Hematopoietic multipotent progenitor cell (in vitro differentiated cells): ENCODE results near the gene AMOTL2. TPM values are rescaled to one million over a fixed set of nuclear protein-coding genes. Genes with fewer than 3 reads are reported as not detected.

ENCODE experiments used
- DNase-seq, 3 donors: peaks; one replicate each; pipeline ENCODE4 v3.0.0-alpha.2; 2011 to 2015; ENCODE audit warnings: low read depth in 2 of 3, low spot score in 2 of 3
- total RNA-seq: library from RNA; depleted of rRNA; stranded (reverse); fragments of >200 nt; gene quantifications from one replicate; pipeline ENCODE4 v1.2.3, GENCODE V29; 2012

The AMOTL2 gene
- total RNA-seq, 1 donor: 1.6 TPM

DNA sequence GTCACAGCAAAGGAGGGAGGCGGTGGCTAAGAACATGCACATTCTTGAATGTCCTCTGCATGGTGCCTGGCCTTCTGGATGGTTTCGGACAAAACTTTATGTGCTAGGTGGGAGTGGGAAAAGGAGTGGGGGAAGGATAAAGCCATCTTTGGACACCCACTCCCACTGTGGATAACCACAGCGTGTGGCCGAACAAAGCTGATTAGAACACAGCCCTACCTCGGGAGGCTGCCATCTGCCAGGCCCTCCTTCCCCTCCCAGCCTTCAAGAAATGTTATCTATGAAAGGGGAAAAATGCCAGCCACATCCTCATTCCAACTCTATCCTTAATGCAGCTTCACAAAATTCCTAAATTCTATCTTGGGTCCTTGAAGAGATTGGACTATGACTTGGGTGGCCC, 18.8 kb downstream of the AMOTL2 start:
- no peak for DNase-seq

DNA sequence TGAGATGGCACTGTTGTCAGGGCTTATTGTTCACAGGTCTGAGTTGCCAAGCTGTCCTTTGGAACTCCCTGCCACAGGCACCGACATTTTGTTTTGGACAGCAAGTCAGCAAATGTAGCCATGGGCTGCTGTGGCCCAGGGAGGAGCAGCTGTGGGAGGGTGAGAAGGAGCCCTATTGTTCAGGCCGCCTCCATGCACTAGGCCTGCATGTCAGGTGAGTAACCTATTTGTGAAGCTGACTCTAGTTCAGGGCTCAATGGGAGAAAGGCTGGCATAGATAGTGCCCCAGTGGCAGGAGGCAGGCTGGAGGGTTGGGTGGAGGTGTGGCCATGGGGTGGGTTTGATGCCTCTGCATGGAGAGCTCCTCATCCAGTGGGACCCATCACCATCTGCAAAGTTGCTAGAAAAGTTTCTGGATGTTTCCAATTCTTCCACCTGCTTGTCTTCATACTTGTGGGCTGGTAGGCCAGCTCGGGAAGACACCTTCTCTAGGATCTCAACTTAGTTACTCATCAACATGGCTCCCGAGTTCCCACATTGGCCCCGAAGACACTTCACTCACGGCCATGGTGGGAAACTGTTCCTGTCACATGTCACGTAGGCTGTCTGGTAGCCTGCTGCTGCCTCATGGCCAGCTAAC, 19.5 kb downstream of the AMOTL2 start:
- DNase-seq: no peak

DNA sequence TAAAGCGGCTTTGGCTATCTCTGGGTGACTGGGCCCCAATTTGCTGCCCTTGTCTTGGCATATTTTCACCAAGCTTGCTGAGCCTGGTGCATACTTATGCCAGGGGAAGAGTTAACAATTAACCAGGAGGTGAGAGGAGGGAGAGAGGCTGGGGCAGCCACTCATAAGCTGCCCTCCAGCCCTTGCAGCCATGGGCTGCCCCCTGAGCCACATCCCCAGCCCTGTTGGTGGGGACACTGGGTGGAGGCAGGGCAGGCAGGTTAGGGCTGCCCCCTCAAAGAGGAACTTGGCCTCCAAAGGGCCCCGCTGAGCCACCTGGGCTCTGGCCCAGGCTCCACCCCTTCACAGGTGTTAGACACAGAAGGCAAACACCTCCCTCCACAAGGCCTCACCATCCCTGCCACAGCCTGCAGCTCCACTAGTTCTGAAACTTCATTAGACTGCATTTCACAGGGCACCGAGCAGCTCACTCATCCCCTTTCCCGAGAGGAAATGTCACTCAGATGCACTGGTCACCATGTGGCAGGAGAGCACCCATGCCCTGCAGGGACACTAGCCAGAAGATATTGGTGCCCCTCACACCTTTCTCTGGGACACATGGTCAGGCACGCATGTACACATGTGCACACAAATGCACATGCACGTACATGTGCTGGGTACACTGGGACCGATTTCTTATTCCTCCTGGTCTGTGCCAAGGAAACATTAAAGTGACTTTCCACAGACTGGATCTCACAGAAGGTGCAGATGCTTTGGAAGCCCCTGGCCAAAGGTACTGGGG, 20.2 kb downstream of the AMOTL2 start:
- no peak for DNase-seq

DNA sequence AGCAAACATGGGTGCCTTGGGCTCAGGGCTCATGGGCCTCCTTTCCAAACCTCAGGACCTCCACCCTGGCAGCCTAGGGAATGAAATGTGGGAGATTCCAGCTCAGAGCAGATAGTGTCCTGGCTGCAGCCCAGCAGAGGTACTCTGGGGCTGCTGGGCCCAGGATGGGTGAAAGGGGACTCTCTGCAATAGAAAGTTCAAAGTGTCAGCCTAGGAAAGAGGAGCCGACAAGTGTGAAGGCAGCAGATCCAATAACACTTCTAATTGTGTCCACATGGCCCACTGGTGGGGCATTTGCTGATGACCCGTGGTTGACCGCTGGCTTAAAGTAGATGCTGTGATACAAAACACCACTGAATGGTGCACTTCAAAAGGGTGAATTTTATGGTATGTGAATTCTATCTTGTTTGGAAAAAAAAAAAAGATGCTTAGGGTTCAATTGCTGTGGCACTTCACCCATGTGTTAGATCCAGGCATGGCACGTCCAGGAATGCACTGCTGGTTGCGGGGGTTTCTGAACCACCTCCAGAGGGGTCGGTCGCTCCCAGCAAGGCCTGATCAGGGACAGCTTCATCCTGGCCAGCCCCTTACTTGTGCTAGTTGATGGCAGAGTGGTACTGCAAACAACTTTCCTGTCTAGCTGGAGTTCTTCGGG, 20.9 kb downstream of the AMOTL2 start:
- no peak for DNase-seq

DNA sequence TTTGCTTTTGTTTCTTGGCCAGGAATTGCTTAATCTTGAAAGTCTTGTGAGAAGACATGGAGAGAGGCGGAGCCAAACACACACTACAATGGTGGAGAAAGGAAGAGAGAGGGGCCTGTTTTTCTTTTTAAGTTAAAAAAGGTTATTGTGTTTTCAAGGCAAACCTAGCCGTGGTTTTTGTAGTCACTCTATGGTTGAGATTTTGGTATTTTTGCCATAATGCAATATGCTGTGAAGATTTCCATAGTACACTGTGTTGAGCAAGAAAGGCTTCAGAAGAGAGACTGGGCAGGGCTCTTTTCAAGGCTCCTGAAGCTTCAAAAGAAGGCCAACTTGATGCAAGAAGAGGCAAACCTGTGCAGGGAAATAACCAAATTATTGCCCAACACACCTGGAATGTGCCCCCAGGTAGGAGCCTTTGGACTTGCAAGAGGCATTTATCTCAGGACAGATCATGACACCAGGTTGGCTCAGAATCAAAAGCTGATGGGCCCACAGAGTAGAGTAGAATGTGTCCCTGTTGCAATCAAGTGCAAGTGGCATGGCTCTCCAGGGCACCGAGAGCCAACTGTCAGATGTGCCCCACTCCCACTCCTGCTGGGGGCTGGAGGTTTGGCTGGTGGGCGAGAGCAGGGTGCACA, 22.1 kb downstream of the AMOTL2 start:
- no peak for DNase-seq

DNA sequence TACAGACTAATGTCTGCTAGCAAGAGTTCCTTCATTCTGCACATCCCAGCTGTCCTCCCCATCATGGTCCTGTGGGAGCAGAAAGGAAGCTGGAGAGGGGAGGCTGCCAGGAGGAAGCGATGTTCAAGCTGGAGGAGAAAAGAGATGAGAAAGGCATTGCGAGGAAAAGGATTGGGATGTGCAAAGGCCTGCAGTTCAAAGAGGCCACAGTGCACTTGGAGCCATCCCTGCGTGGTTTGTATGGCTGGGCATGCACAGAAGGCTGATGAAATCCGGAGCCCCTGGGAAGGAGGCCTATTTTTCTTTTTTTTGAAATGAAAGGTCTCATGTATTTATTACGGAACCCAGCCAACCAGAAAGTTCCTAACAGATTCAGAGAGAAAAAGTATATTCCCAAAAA, 22.8 kb downstream of the AMOTL2 start:
- no peak for DNase-seq

DNA sequence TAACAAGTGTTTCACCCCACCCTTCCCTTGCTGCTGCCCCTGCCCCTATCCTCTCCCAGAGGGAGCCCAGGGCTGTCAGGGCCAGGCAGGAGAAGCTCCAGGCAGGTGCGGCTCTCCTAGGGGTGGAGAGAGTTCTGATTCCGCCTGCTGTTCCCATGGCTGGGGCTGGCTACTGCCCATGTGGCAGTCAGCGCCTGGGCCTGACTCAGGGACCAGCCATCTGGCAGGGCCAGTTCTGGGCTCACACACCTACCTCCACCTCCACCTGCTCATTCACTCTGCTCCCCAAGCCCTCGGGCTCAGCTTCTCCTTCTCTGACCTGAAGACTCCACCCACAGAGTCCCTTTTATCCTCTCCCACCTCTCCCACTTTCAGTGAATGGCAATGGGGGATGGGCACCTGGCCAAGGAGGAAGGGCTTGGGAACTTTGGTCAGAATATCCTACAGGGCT, 23.4 kb downstream of the AMOTL2 start:
- no peak for DNase-seq

DNA sequence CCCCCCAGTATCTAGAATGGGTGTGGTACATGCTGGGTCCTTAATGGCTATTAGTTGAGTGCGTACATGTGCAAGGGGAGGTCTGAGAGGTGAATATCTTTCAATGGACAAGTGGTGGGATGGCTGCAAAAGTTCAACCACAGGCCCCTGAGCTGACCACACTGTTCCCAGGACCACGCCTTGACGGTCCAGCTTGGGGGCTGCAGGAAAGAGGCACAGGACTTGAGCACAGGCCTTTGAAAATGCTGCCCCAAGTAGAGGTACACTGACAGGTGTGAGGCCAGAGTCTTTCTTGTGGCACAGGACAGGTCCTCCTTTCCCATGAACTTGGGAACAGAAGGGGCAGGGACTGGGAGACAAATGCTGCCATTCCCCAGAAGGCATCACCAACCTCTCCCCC, 24.0 kb downstream of the AMOTL2 start:
- no peak for DNase-seq

DNA sequence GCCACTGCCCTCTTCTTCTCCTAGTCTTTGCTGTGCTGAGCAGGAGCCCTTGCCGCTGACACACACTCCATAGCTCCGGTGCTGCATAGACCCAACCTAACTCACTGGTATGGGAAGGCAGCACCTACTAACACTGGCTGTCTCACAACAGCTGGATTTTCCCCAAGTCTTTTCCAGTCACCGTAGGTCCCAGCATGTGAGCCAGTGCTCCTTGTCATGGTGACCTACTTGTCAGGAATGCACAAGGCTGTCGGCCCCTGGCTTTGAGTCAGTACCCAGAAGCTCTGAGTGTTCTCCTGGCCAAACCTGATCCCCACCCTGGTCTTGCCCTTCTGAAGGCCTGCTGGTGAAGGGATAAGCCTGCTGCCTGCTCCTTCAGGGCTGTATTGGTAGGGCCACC, 25.7 kb downstream of the AMOTL2 start:
- DNase-seq: no peak

DNA sequence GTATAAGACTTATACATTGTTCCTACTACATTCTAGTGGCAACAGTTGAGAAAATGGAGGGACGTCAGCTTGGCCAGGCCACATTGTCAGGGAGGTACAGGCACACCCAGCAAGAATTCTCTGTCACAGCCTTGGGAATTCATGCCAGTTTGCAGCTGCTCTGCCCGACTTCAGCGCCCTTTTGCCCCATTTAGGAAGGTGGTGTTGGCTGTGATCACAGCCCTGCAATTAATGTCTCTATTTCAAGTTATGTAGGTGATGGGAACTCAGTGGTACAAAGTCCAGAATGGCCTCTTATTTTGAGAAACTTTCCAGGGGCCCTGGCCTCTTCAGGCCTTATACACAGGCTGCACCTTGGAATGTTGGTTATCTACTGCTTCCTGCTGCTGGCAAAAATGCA, 26.7 kb downstream of the AMOTL2 start:
- no peak for DNase-seq

DNA sequence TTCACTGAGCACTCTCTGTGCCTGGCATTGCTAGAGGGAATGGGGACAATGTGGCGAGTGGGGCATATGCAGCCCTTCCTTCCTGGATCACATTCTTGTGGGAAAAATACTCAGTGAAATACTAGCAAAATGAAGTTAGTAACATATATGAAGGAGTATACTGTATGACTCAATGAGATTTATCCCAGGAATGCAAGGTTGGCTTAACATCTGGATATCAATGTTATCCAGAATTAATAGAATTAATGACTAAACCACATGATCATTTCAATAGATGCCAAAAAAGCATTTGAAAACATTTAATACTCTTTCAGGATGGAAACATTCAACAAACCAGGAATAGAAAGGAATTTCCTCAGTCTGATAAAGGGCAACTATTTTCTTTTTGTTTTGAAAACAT, 27.5 kb downstream of the AMOTL2 start:
- DNase-seq: no peak

DNA sequence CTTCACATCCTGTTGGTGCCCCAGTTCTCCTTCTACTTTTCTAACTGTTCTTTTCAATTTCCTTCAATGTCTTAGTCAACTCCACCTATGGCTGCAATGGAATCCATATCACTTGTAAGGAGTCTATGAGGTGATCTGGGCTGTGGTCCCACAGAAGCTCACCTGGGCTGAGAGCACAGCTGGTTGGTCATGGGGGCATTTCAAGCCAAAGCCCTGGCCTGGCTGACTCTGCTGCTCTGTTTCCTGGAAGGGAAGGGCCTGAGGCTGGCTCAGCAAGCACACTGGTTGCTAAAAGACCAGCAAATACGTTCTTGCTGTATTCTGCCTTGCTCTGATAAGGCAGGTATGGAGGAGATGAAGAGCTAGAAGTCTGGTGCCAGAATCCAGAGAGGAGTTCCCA, 29.0 kb downstream of the AMOTL2 start:
- DNase-seq: no peak

DNA sequence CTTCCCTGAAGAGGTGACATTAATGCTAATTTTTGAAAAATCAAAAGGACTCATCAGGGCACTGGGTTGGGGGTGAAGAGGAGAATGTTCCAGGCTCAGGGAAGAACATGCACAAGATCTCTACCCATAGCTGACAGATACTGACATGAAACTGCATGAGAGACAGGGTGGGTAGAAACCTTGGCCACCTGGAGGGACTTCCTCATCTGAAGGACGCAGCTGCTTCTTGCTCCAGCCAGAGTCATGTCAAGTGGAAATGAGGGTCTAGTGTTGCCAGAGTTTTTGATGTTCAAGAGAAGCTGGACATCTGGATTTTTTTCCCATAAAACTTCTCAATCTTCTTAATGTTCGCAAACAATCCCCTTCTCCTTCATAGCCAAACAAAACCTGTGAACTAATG, 29.7 kb downstream of the AMOTL2 start:
- DNase-seq: peak in 2 of 3 donors; percentile 29 to 48

DNA sequence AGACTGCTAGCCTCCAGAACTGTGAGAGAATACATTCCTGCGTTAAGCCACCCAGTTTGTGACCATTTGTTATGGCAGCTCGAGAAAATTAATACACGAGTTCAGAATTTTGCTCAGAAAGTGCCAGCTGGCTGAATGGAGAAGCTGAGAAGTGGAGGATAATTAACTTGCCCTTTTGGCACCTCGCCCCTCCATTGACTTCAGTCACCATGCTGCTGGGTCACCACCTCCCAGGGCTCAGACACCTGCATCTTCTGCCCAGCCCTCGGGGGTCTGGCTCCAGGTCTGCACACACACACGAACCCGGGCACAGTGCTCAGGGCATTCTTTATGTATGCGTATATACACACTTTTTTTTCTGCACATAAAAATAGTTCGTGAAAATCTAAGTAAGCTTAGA, 32.0 kb downstream of the AMOTL2 start:
- no peak for DNase-seq

DNA sequence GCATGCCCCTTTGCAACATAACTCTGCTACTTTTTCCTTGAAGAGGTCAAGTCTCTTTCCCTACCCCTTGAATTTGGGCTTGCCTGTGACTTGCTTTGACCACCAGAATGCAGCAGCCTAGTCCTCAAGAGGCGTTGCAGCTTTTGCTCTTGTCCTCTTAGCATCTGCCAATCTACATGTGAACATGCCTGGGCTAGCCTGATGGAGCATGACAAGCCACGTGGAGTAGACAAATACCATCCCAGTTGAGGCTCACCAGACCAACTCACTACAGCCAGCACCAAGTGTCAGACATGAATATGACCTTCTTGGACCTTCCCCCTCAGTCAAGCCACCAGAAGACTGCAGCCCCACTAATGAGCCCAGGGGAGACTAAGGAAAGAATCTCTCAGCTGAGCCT, 32.9 kb downstream of the AMOTL2 start:
- no peak for DNase-seq

DNA sequence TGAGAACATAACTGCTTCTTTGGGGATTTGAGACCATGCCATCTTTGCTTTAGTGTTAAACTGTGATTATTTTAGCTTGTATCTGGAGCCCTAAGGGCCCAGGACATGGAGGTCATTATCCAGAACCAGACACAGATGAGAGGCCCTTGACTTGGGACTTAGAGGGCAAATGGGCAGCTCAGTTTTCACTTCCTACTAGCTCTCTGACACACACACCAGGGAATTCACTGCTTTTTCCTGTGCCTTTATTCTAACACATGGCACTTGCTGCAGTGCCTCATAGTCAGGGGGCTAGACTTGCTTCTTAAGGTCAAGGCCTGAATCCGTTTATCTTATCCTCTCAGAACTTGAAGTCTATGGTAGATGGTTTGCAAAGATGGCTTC, 33.3 kb downstream of the AMOTL2 start:
- DNase-seq: no peak

DNA sequence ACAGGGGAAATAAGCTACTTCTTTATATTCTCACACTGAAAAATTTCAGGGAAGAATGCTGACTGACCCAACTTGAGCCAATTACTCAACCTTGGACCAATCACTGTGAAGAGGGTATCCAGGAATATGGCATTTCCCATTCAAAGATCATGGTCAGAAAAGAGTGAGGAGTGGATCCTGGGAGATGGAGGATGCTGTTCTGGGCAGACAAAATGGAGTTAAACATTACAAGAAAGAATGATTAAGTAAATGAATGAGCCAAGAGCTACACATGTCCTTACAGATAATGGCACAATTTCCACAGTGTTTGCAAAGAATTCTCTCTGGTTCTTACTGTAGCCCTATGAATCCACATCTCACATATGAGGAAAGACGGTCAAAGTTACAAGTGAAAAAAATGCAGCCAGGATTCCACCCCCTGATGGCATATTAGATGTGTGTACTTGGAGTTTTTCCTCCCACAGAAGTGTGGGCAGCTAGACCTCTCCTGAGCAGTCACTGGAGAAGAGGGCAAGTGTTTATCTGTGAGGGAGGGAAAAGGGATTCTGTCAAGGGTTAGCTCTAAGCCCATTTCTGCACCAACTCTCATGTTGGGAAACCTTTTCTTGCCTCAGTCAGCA, 33.8 kb downstream of the AMOTL2 start:
- DNase-seq: no peak

DNA sequence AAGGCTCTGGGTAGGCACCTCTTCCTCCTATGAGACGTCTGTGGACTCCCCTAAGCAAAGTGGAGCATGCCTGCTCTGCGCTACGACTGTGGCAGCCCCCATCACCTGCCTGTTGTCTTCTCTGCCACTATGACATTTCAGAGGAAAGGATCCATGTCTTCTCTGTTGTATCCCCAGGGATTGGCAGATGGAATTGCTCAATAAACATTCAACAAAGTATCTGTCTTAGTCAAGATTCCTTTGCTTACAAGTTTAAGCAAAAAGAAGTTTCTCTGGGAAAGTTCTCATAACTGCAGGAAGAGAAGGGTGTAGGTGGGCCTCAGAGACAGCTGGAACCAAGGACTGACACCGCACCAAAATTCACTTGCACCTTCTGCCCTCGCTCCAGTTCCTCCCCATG, 34.3 kb downstream of the AMOTL2 start:
- DNase-seq: no peak

DNA sequence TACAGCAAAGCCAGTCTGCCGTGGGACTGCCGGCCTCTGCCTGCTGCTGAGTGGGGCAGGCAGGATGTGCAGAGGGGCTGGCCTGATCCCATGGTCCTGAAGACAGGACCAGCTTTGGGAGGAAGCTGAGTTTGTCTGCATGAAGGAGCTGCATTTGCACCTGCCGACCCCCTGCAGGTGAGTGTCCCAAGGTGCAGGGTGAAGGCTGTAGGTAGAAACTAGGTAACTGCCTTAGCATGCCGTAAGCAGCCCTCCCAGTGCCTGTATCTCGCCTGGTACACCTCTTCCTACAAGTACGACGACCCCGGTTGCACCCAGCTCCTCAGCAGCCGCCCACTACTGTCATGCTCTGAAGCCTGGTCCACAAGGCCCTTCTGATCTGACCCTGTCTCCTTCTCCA, 34.9 kb downstream of the AMOTL2 start:
- no peak for DNase-seq

DNA sequence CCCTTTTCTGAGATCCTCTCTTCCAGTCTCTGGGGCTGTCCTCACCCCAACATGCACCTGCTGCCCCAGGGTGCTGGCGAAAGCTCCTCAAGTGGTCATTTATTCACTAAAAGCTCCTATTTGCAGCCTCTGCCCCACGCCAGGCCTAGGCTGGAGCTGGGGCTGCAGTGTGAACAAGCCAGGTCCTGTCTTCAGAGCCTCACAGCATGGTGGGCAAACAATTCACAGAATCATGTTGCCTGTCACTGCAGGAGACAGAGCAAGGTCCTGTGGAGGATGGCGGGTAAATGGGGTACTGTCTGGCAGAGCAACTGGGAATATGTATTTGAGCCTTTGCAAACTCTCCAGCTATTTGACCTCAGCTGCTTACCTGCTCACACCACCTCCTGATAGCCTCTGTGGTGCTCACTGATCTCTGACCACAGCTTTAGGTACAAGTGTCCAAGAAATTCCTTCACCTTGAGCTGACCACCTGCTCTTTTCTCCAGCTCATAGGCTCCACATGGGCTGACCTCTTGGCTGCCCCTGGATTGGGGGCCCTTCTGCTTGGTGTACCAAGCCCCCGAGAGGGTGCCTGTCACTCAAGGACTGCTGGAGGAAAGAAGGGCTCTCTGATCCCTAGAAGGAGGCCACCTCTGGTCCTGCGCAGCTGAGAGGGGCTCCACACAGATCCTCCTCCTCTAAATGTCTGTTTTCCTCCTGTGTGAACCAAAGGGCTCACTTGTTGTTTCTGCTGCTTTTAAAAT, 35.6 kb downstream of the AMOTL2 start:
- DNase-seq: no peak

DNA sequence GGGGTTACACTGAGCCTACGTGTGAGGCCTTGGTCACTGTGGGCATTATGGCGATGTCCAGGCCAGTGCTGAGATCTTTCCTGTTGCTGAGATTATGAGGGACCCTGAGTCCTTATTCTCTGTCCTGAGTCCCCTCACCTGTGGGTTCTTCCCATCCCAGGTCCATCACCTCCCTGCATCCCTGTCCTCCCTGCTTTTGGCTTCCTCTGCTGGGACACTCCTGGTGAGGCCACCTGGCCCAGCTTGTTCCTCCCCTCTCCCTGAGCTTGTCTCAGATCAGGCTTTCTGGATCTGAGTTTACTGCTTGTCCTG, 36.1 kb downstream of the AMOTL2 start:
- DNase-seq: no peak
